Measurements from ENCODE around the gene C6orf62.
A peak's percentile ranks its signal among the peaks of the same experiment; 100 is the strongest.
"Not testable (repeated sequence)": the region's sequence is repeated elsewhere in the genome, so short reads cannot be mapped to it uniquely, and the experiment has no call there.

C6orf62 gene

GRCh38 chr6:24666641-24667377 lies 52.1 kb downstream of the C6orf62 start, which contains the start of the genes ACOT13 and TDP2:
ACOT13 (plus strand) TSS chr6:24667077; CDS start chr6:24667264, 187 bp downstream.
TDP2 (minus strand) TSS chr6:24666899; CDS start chr6:24666862, 37 bp downstream.
- peak; percentile 98 for DNase-seq

GRCh38 chr6:24666097-24666640 lies 52.8 kb downstream of the C6orf62 start:
- peak; percentile 55 for DNase-seq

- DNase-seq, result no peak
Observed at GRCh38 chr6:24664046-24664987, 54.6 kb downstream of the C6orf62 start.

- DNase-seq, result no peak
Observed at GRCh38 chr6:24663189-24663588, 55.8 kb downstream of the C6orf62 start.

GRCh38 chr6:24662236-24662635 lies 56.7 kb downstream of the C6orf62 start:
- DNase-seq, result no peak

GRCh38 chr6:24661759-24662158 lies 57.2 kb downstream of the C6orf62 start:
- not testable (repeated sequence) for DNase-seq

GRCh38 chr6:24660105-24660504 lies 58.8 kb downstream of the C6orf62 start:
- no peak for DNase-seq

GRCh38 chr6:24659561-24659960 lies 59.4 kb downstream of the C6orf62 start:
- no peak for DNase-seq

GRCh38 chr6:24658573-24659560 lies 60.1 kb downstream of the C6orf62 start:
- DNase-seq, result no peak

- no peak for DNase-seq
Observed at GRCh38 chr6:24655215-24655614, 63.7 kb downstream of the C6orf62 start.

Measured in activated CD4-positive, alpha-beta T cell treated with anti-CD3 and anti-CD28 coated beads, Interleukin-10, Interleukin-2, amounts not matched to agents 100 ng/mL and 50 ng/mL, durations not matched to agents 16 hours and 8 hours (primary cell).